HL-60 (cell line): ENCODE data around the gene BANF2.

Experiments used
- CTCF ChIP-seq: IDR thresholded peaks from one replicate; pipeline ENCODE4 v1.5.1; 2011; ENCODE audit warnings: low read length, control low read depth, inconsistent platforms; ENCODE audit not compliant: insufficient read depth
- GABPA ChIP-seq: IDR thresholded peaks from 2 replicates; pipeline ENCODE4 v1.6.1; 2012; ENCODE audit warnings: low read depth

GRCh38 chr20:17742731-17743130 is 43.0 kb downstream of the BANF2 start:
- no peak for TF ChIP-seq CTCF
- TF ChIP-seq GABPA: no peak
